GM21825 (cell line): ENCODE measurements around the gene PARD6G.
"Not testable (repeated sequence)": the region's sequence is repeated elsewhere in the genome, so short reads cannot be mapped to it uniquely, and the experiment has no call there.

ENCODE experiments used
- ATAC-seq: cut with Tn5 transposase; IDR thresholded peaks from one replicate; pipeline ENCODE4 v1.9.1; 2021; ENCODE audit warnings: mild to moderate bottlenecking, moderate library complexity; ENCODE audit not compliant: unreplicated experiment

Gene PARD6G

DNA sequence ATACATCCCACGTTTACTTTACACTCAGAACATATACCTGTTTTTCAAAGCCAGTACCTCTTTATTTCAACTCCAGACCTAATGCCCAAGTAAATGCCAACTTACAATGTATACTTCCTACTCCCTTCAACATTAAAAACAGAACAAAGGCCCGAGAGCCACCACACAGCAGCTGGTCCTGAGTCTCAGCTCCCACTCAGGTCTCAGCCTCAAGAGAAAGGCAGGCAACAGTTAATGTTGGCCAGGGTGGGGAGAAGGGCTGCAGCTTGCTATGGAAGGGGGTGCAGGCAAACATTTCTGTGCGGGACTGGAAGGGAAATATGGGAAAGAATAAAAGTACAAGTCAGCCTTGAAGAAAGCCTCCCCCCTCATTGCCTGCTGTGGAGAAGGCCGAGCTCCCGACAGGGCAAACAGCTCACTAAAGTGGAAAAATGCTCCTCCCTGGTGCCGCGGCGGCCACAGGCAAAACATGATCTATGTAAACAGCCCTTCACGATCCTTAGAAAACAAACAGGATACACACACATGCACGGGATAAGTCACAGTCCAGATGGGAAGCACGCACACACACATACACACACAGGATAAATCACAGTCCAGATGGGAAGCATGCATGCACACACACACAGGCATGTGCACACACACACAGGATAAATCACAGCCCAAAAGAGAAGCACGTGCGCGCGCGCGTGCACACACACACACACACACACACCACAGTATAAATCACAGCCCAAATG is 70.8 kb downstream of the PARD6G start:
- no peak for ATAC-seq

- ATAC-seq = no peak
Measured at GRCh38 chr18:80175451-80176204, 71.7 kb downstream of the PARD6G start.

DNA sequence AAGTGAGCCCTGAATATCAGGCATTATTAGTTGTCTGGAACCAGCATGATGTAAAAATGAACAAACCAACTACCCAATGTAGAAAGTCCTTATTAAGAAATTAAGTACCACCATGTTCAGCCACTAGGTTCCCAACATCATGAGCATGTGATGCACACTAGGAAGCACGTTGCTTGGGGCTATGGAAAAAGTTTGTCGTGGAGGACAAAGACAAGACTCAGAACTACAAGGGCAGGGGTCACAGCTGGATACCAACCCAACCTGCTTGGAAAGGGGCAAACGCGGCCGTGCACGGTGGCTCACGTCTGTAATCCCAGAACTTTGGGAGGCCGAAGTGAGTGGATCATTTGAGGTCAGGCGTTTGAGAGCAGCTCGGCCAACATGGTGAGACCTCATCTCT is 74.3 kb downstream of the PARD6G start:
- no peak for ATAC-seq

- ATAC-seq = no peak
Measured at GRCh38 chr18:80172056-80172455, 75.3 kb downstream of the PARD6G start.

- no peak for ATAC-seq
Measured at GRCh38 chr18:80171054-80171872, 76.1 kb downstream of the PARD6G start.

DNA sequence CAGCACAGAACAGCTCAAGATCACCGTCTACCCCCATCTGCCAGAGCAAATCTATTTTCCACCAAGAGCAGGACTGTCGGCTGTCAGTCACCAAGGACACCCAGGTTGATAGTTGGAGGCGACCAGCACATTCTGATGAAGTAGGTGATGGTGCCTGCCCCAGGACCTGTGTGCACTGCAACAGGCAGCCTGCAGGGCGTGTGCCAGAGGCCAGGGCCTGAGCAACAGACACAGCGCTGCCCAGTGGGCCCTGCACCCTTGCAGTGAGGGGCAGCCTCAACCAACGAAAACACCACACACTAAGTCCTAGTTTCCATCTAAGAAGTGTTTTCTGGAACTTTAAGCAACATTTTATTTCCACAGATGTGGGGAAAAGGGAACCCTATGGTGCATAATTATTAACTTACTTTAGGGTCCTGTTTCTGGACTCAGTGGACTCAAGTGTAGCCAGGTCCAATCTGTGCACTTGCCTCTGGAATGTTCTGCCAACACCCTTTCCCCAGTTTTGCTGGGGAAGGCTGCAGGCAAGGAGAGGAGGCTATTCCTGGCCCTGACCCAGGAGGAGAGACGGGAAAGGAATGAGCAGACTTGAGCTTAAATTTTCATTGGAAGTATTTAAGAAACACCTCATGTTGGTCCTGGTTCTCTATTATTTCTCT is 76.8 kb downstream of the PARD6G start:
- no peak for ATAC-seq

DNA sequence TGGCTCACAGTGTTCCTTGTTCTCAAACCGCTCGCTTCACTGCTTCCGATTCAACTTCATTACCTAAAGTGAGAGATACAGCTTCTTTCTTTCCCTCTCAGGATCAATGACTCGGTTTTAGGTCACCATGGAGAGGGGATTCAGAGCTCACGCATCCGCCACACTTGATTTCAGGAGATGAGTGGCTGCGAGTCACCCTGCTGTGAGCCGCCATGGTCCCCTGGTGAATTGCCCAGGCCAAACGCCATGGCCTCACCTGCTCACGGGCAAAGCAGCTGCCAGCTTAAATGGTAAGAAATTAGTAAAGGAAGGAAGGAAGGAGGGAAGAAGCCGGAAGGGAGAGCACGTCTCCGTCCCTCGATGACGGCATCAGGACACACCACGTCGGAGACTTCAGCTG is 77.7 kb downstream of the PARD6G start:
- ATAC-seq = no peak

DNA sequence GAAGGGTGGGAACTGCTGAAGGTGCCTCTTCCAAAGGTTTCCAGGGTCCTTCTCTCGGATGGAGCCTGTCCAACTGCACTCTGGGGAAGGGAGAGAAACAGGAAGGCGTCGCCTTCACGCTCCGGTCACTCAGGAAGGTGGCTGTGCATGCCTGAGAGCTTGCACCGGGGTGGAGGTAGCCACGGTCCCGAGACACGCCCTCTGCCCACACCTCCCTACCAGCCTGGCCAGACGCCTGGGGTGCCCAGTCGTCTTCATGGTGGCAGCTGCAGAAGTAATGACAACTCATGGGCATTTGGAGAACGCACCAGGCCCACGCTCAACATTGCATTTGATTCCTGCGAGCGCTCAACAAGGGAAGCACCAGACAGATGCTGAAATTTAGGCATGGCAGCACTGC is 78.3 kb downstream of the PARD6G start:
- no peak for ATAC-seq

- no peak for ATAC-seq
Measured at GRCh38 chr18:80168346-80168745, 79.0 kb downstream of the PARD6G start.

GRCh38 chr18:80167931-80168330 is 79.4 kb downstream of the PARD6G start:
- ATAC-seq = no peak

GRCh38 chr18:80167331-80167730 is 80.0 kb downstream of the PARD6G start:
- no peak for ATAC-seq

DNA sequence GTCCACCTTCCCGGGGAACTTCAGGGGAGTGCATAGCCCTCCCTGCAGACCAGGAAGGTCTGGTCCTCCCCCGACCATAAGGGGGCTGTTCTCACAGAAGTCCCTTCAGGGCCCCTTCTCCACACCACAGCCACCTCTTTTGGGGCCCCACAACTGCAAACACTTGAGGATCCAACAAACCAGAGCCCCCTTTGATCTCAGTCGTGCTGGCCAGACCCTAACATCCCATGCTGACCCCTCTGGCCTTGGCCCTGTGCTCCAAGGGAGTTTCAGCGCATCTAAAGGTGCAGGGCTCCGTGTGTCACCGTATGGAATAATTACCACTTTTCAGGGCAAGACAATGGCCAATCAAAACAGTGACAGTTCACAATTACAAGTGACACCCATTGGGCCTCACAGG is 80.6 kb downstream of the PARD6G start:
- ATAC-seq = no peak

DNA sequence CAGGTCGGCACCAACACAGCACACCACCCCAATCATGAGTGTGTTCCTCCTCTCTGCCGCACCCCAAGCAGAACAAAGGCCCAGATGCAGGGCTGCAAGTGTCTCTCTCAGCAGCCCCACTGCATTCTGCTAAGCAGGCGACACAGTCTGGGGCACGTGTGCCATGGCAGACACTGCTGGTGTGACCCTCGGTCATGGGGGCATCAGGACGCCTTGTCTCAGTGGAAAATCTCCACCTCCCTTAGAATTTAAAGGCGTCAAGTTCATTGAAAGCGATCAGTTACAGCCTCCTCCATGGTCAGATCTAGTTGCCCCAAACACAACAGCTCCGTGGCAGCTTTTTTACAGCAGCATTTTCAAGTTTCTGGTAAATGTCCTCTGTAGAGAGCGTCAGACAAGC is 81.1 kb downstream of the PARD6G start:
- ATAC-seq = no peak

- not testable (repeated sequence) for ATAC-seq
Measured at GRCh38 chr18:80164727-80165355, 82.5 kb downstream of the PARD6G start.

GRCh38 chr18:80163183-80163582 is 84.1 kb downstream of the PARD6G start:
- ATAC-seq = no peak

GRCh38 chr18:80161781-80162417 is 85.4 kb downstream of the PARD6G start:
- no peak for ATAC-seq

GRCh38 chr18:80159713-80160636 is 87.3 kb downstream of the PARD6G start:
- no peak for ATAC-seq

- ATAC-seq = no peak
Measured at GRCh38 chr18:80158365-80158764, 88.9 kb downstream of the PARD6G start.

- no peak for ATAC-seq
Measured at GRCh38 chr18:80157708-80158343, 89.5 kb downstream of the PARD6G start.
